ENCODE measurements around the gene HOXC10.

The HOXC10 gene

DNA sequence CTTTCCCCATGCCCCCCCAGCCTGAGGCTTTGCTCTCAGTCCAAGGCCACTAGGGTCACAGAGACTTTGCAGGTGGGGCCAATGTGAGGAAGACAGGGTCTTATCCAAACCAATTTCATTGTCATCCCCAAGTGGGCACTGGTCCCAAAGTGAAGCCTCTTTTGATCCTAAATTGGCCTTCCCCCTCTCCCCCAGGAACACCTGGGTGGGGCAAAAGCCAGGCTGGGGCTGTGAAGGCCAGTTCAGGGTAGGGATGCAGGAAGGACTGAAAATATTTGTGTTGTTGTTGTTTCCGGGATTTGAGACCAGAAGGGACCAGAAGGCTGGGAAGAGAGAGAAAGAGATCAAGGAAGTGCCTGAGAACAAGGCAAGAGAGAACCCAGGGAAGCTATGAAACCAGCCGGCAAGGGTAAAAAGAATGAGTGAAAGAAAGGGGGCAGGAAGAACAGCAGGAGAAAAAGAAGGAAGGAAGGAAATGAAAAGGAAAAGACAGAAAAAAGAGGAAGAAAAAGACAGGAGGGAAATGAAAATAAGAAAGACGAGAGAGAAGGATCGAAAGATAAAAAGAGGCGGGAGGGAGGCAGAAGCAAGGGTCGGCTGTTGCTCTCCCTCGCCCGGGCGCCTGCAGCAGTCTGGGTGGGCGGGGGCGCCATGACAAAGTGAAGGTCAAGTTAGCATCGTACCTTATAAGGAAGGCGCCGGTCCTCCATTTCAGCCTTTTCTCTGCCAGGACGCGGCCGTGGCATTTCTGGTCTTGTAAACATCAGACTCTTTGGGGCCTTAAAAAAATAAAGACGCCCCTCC lies 19.5 kb upstream of the HOXC10 start:
- peak; percentile 53 for DNase-seq

DNA sequence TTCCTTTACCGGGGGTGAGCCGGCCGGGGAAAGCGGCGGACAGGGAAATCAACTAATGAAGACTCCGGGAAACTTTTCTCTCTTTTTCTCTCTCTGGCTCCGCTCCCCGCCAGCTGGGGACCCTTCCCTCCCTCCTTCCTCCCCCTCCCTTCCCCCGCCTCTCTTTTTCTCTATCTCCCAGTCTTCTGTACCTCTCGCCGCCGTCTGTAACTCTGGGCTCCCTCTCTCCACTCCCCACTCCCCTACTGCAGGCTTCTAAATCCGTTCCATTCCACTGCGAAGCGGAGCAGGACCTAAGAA lies 18.9 kb upstream of the HOXC10 start:
- DNase-seq: no peak

DNA sequence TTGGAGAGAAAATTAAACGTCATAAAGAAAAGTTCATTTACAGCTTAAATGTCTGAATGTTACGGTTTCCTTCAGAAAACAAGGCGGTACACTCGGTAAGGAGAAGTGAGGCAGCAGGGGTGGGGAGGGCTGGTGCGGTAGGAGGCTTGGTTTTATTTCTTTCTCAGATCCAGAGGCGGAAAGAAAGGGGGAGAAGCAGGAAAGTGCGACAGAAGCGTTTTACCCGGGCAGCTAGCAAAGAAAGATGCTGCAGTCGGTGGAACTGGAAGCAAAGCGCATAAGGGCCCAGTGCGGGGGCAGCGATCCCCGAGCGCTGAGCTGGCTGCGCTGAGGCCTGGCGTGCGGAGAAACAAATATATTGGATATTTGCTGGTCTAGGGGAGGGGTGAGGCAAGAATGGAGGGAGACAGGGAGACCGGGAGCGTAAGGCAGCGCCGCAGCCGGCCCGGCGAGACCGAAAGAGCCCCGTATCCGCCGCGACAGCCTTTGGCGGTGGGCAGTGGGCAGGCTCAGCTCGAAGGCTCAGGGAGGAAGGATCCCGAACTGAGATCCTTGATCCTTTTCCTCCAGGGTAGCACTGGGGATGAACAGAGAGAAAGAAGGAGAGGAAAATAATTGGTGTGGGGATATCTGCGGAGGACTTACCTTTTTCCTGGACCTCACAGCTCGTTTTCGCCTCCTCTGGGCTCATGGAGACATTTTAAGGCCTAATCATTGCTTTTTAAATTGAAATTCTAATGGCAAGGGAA lies 18.4 kb upstream of the HOXC10 start:
- no peak for DNase-seq

DNA sequence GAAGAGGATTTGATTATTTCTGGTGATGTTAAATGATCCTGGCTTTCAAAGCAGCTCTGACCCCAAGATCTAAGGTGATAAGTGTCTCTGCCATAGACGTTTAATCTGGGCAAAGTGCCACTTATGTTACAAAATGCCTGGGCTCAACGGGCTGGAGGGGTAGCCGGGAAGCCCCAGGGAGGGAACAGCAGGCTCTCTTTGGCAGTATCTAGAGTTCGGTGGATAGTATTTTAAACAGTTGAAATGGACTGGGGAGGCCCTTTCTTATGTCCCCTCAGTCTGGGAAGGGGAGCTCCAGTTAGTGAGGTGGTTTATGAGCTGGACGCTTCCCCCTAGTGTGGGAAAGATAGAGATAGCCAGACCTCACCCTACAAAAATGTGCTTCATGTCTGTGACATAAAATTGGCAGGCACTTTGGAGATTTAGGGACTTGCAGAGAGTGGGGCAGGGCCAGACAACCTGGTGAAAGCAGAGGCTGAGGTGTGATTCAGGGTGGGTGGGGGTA lies 17.5 kb upstream of the HOXC10 start:
- no peak for DNase-seq

DNA sequence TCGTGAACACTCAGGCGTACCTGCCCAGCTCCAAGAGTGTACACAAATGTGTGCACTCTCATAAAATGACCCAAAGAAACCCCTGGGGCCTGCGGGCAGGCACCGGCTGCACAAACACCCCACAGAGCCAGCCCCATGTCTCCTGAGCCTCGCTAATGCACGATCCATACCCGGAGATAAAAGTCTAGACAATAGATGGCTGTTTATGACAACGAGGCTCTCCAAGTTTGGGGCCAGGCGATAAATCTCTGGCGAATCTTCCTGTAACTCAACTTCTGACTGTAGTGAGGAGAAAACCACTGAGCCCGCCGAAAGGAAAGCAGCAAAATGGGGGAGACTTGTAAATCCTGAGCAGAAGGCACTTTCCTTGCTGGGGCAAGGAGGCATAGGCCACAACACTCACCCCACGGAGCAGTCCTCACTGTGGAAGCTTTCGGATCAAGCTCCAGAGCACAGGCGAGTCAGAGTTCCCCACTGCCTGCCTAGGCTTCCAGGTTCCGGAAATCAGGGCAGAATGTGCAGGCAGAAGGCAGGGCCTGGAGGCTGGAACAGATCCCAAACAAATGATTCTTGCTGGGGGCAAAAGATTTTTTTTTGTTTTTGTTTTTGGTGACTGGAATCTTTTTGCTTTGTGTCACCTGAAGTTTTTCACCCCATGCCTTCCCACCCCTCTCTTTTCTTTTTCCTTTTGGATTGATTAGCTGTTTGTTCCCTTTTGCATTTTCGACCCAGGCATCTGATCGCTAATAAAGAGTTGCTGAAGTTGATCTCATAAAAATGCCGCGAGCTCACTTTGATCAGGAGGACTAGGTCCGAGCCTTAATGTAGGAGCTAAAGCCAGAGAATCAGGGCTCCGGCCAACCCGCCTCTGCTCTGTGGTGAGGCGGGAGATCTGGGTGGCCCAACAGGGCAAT lies 16.5 kb upstream of the HOXC10 start:
- DNase-seq: peak; percentile 46

DNA sequence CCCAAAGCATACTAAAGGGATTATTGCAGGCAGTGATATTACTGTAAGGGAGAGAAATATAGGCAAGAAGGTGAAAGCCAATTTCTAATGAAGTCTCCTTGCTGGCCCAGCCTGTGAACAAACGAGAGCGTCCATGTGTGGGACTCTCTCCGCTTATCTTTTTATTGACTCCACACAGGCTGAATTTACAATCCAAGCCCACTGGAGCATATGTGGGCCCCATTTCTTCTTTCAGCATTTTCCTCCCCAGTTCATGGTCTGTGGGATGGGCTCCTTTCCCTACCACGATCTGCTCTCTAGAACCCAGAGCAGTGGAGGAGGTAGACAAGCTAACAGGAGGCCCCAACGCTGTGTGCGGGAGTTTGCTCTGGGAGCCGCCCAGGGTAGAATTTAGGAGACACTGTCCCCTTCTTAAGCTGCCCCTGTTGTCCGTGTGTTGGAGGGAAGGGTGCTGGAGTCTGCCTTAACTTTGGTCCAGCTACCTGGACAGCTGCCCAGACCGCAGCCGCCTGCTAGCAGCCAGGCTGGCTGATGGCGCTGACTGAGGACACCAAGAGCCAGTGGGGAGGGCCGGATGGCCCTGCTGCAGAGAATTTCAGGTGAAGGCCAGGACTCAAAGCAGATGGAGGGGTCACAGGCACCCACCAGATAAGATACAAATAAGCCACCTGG lies 15.2 kb upstream of the HOXC10 start:
- DNase-seq: no peak

DNA sequence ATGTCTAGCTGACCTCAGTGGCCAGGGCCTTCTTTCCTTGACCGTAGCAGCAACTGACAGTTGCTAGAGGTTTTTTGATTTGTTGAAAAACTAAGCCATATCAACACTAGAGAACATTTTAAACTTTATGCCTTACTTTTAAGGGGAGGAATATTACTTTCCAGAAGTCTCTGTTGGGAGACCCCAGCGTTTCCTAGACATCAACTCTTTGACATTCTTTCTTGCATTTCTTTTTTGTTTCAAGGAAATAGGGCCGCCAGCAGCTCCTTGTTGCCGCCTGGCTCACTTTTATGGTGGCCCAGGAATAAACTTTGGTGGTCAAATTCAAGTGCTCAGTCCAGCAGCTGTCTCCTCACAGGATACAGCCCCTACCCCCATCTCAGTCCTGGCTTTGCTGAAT lies 14.5 kb upstream of the HOXC10 start:
- no peak for DNase-seq

DNA sequence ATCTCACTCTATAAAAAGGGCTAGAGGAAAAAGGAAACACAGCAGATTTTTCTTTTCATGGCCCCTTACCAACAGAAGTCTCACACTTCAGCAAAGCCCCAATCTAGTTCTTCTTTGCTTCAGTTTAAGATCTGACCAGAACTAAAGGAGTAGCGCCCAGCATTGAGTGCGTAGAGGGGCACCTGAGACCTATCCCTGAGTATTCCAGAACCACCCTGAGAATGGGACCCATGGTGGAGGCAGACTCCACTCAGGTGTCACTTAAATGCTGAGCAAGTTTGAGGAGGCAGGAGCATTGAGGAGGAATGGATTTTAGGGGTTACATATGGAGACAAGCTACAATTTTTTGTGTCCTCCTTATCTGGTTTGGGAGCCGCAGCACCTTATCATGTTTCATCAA lies 13.8 kb upstream of the HOXC10 start:
- DNase-seq: no peak

DNA sequence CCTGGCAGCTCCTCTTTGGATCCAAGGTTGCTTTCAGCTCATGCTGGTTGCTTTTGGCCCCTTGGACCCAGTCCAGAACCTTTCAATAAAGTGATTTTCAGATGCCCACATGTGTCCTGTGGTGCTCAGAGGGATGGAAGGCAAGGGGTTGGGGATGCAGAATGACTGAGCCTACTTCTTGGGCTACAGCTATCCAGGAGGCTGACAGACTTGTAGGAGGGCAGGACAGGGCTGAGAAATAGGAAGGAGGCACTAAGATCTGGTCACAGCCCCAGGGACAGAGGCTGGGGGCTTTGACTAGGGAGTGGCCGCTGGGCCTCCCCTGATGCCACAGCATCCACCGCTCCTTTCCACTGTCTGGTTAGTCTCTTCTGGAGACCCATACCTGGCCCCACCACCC lies 13.3 kb upstream of the HOXC10 start:
- no peak for DNase-seq

DNA sequence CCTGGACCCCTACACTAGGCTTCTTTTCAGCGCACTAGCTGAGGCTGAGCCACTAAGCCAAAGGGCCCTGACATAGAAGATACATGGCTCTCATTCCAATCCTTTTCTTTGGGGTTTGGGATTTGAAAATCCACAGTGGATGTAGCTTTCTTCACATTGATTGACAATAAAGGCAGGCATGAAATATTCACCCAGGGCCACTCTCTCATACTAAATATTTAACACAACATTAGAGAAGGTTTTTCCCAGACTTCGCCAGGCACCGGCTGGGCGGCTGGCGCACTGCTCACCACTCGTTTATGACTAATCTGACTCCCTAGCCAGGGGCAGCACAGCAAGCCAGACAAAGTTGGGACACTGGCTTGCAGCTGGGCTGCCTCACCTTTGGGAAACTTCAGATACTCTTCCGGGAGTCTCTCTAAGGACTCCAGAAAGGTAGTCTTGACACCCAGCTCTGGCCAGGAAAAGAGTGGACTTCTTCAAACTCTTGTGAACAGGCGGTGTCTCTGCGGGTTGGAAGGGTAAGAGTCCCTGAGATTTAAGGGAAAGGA lies 12.7 kb upstream of the HOXC10 start:
- no peak for DNase-seq

DNA sequence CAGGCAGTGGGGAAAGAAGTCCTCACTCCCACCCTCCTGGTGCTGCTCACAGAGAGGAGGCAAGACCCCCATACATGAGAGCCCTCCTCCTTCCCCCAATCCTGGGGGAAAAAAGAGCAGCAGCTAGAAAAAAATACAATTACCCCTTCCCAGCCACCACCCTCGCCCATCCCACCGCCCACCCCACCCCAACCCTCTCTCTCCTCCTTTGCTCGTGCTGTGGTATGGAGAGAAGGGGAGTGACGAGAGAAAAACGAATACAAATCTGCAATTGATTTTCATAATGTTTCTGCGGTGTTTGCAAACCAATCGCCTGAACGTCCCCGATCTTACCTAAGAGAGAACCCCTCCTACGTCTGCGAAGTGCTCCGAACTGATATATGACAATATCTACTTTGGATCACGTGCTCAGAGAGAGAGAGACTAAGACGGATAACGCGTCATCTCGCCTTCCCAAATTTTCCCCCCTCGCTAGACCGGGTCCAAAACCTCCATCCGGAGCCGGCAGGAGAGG lies 12.2 kb upstream of the HOXC10 start, which contains the start of gene HOXC11:
HOXC11 (plus strand) TSS at position 405 of the 514 bp plus-strand sequence. CDS start 116 bp downstream, outside the sequence.
- DNase-seq: no peak

DNA sequence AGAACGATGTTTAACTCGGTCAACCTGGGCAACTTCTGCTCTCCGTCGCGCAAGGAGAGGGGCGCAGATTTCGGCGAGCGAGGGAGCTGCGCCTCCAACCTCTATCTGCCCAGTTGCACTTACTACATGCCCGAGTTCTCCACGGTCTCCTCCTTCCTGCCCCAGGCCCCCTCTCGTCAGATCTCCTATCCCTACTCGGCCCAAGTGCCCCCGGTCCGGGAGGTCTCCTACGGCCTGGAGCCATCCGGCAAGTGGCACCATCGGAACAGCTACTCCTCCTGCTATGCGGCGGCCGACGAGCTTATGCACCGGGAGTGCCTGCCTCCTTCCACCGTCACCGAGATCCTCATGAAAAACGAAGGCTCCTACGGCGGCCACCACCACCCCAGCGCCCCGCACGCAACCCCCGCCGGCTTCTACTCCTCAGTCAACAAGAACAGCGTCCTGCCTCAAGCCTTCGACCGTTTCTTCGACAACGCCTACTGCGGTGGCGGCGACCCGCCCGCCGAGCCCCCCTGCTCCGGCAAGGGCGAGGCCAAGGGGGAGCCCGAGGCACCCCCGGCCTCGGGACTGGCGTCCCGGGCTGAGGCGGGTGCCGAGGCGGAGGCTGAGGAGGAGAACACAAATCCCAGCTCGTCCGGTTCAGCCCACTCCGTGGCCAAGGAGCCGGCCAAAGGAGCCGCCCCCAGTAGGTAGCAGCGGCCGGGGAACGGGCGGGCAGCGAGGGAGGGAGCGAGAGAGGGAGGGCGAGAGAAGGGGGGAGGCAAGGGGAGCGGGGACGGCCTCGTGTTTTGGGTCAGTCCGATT lies 11.5 kb upstream of the HOXC10 start:
- DNase-seq: no peak

DNA sequence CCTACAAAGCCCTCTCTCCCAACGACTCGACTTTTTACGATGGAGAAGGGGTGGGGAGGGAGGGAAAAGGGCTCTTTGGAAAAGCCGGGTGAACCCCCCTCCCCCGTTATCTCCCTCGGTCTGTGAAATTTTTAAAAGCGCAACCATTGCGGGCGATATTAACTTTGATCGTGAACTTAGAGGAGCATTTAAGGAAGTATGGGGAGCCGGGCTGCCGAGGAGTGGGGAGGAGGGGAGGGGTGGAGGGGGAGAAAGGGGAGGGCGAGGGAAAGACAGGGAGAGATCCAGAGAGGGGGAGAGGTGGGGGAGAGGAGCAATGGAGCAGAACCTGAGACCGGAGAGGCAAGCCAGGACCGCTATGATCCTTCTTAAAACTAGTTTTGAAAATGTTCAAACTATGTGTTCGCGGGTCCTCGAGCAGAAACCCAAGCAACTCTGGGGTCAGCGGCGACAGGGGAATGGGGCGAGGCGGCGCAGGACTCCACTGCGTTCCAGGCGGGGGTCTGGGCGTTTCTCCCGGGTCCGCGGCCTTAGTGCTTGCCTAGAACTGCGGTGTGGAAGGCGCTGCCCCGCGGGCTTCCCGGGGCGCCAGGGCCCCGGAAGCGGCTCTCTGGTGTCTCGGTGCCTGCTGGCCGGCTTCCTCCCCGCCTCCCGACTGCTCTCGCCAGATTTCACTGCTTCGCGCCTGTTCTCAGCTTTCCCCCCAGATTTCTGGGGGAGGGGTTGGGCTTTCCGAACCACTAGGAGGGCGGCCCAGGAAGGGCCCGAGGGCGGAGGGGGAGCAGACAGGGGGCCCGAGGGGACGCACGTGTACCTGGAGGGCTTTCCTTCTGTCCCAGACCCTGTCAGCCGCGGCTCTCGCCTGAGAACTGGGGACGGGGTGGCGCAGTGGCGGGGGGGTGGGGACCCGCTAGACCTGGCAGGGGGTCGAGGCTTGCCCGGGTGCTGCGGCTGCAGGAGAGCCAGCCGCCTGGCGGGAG lies 10.6 kb upstream of the HOXC10 start, which contains the start of gene HOTAIR:
HOTAIR (minus strand) TSS at position 871 of the 980 bp plus-strand sequence.
- DNase-seq: peak; percentile 58

DNA sequence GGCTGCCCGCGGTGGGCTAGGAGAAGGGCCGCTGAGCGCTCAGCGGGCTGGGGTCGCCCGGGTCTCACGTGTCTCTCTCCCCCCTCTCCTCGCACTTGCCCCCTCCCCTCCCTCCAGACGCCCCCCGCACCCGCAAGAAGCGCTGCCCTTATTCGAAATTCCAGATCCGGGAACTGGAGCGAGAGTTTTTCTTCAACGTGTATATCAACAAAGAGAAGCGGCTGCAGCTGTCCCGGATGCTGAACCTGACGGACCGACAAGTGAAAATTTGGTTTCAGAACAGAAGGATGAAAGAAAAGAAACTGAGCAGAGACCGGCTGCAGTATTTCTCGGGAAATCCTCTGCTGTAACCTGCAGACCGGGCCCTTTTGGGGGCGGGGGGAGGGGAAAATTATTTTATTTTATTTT lies 9.9 kb upstream of the HOXC10 start:
- DNase-seq: no peak

DNA sequence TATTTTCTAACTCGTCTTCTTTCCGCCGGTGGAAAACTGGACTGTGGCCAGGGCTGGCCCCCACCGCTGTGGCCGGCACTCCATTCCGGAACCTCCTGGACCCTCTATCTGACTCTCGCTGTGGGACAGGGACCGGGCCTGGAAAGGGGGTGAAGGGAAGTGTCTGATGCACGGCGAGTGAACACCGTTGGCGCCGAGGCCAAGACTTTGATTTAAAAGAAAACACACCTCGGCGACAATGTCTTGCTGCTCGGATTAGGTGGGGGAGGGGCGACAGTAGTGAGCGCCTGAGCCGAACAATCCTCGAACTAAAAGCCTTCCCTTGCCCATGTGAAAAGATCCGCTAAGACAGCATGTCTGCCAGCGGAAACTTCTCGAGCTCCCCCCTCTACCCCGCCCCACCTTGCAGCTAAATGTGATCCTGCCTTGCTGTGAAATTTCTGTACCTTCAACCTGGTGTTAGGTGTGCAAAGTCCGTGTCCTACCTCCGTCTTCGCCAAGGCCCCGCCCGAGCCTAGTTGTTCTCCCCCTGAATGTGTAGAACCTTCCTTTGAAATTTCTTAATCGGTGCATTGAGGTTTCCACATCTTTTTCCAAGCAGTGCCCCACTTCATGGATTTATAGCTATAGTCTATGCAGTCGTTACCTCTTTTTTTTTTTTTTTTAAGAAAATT lies 9.3 kb upstream of the HOXC10 start:
- no peak for DNase-seq

DNA sequence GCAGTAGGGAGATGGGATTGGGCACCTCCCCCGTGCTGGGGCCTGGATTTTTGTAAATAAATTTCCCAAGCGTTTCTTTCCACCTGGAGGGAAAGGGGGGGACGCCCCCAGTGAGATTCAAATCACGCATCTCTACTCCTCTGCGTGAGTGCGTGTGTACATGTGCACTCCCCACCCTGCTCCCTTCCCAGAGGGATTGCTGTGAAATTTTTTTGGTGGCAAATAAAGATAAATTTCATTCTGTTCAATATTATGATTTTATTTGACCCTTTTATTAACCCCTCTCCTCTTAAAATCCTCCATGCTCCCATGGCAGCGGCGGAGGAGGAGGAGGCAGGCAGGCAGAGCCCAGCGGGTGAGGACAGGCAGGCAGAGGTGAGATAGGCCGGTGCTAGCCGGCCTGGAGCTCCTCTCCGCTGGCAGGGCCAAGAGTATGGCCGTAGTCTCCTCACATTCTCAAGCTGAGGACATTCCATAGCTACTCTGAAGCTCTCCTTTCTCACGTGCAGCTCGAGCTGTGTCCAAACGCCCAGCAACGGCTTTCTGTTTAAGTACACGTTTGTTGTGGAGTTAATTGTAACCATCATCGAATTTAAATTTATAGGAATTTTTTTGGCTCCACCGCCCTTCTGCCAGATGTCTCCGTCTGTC lies 8.6 kb upstream of the HOXC10 start:
- DNase-seq: no peak

DNA sequence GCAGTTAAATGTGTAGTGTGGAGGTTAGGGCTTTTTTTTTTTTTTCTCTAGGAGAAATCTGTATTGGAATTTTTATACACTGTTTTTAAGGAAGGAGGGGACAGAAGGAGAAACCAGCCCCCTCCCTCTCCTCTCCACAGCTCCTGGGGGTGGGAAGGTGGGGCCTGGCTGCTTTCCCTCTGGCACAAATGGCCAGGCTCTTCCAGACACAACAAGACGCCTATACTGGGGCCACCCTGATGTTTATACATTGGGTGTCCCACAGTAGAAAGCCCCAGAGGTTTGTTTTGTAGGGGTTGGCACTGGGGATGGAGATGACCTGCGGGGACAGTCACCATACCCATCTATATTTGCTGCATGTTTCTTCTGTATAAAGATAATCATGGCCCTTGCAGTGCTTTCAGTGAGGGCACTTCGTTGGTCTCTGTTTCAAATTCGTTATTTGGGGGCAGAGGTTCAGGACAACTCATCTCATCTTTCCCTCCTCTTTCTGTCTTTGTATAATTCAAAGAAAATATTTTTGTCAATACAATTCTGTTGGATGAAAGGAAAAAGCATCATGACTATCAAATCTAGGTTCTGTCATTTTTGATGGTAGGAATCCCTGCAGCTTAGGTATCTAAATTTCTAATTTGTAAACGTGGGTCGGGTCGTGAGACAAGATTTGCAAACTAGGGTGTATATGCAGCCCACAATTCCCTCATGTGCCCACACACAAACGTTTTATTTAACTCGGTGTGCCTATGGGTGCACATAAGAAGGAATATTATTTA lies 7.9 kb upstream of the HOXC10 start:
- no peak for DNase-seq

Data from HCEC 1CT (cell line).